K562 (cell line): ENCODE measurements around the gene NRM. TPM values are rescaled to one million over a fixed set of nuclear protein-coding genes. Genes with fewer than 3 reads are reported as not detected.

ENCODE experiments used
- ATF3 ChIP-seq, 2 experiments: fragments of 450-650 bp in 1 of 2; sonication (generic) in 1 of 2; formaldehyde crosslinking in 1 of 2; IDR thresholded peaks in 1 of 2; conservative IDR thresholded peaks in 1 of 2; 2 replicates each; pipeline versions ENCODE4 v1.6.1 to v1.8.1; 2016 to 2023; ENCODE audit warnings: mild to moderate bottlenecking in 2 of 2, moderate library complexity in 2 of 2, inconsistent platforms in 1 of 2, missing genetic modification reagents in 1 of 2
- CHD2 ChIP-seq: IDR thresholded peaks from 2 replicates; pipeline ENCODE4 v1.6.1; 2011; ENCODE audit warnings: low read depth, low read length
- ELF2 ChIP-seq: fragments of 250-450 bp; sonication (Bioruptor Pico); IDR thresholded peaks from 2 replicates; pipeline ENCODE4 v1.5.0; 2021; ENCODE audit warnings: mild to moderate bottlenecking
- FOXA1 ChIP-seq: fragments of 450-650 bp; IDR thresholded peaks from 2 replicates; pipeline ENCODE4 v1.6.1; 2016; ENCODE audit warnings: mild to moderate bottlenecking, borderline replicate concordance
- PHF8 ChIP-seq: fragments of 200-600 bp; sonication (generic); IDR thresholded peaks from 2 replicates; pipeline ENCODE4 v1.6.1; 2012; ENCODE audit warnings: mixed run types, mild to moderate bottlenecking, inconsistent platforms, low read length, moderate library complexity, borderline replicate concordance
- RB1 ChIP-seq: fragments of 450-650 bp; IDR thresholded peaks from 2 replicates; pipeline ENCODE4 v1.6.1; 2017; ENCODE audit warnings: low read depth, mild to moderate bottlenecking
- SLC30A9 ChIP-seq: fragments of 250-450 bp; sonication (Bioruptor Pico); IDR thresholded peaks from 2 replicates; pipeline ENCODE4 v1.8.0; 2022; ENCODE audit warnings: mild to moderate bottlenecking, moderate library complexity
- SP1 ChIP-seq: sonication (generic); formaldehyde crosslinking; IDR thresholded peaks from 2 replicates; pipeline ENCODE4 v1.8.1; 2022; ENCODE audit warnings: mild to moderate bottlenecking, missing genetic modification reagents
- STAT5A ChIP-seq: IDR thresholded peaks from 2 replicates; pipeline ENCODE4 v1.6.1; 2012; ENCODE audit warnings: low read length, inconsistent platforms, borderline replicate concordance
- YY1 ChIP-seq, 3 experiments: IDR thresholded peaks; 2 replicates each; pipeline ENCODE4 v1.6.1; 2011; ENCODE audit warnings: low read length in 2 of 3, mild to moderate bottlenecking in 2 of 3, moderate library complexity in 2 of 3, borderline replicate concordance in 1 of 3, control low read depth in 1 of 3, low read depth in 1 of 3; ENCODE audit not compliant: insufficient read depth in 3 of 3, insufficient replicate concordance in 2 of 3, control insufficient read depth in 1 of 3, insufficient read length in 1 of 3; ENCODE audit errors: extremely low read depth in 1 of 3
- ZC3H11A ChIP-seq: IDR thresholded peaks from 2 replicates; pipeline ENCODE4 v1.6.1; 2012; ENCODE audit warnings: low read depth, low read length, improper control_type of control experiment
- ZFP30 ChIP-seq: fragments of 250-450 bp; sonication (Bioruptor Pico); IDR thresholded peaks from 2 replicates; pipeline ENCODE4 v1.8.0; 2022; ENCODE audit warnings: moderate library complexity, mild to moderate bottlenecking, inconsistent platforms, borderline replicate concordance
- ZNF165 ChIP-seq: fragments of 250-450 bp; sonication (Bioruptor Pico); IDR thresholded peaks from 2 replicates; pipeline ENCODE4 v1.4.0; 2020; ENCODE audit warnings: borderline replicate concordance
- ZNF395 ChIP-seq: fragments of 200-800 bp; sonication (Bioruptor generic); IDR thresholded peaks from 2 replicates; pipeline ENCODE4 v1.6.1; 2017; ENCODE audit warnings: missing genetic modification characterization, missing compliant biosample characterization
- ZNF644 ChIP-seq: fragments of 200-800 bp; sonication (Bioruptor generic); IDR thresholded peaks from 2 replicates; pipeline ENCODE4 v1.6.1; 2016; ENCODE audit warnings: low read depth, missing genetic modification characterization, missing compliant biosample characterization
- ZNF699 ChIP-seq: fragments of 250-450 bp; sonication (Bioruptor Pico); IDR thresholded peaks from 2 replicates; pipeline ENCODE4 v1.8.0; 2021; ENCODE audit warnings: mild to moderate bottlenecking, moderate library complexity; ENCODE audit not compliant: insufficient replicate concordance
- polyA plus RNA-seq, 8 experiments: library from polyadenylated mRNA; depleted of rRNA in 4 of 8; stranded (reverse) in 5 of 8; unstranded in 3 of 8; fragments of >200 nt; fragmentation: Nextera tagmentation in 2 of 8; fragmentation: Illumina TruSeq in 1 of 8; extraction: Ambion mirVana in 2 of 8; extraction: Trizol in 1 of 8; gene quantifications; 2 replicates each; pipeline versions ENCODE4 v1.2.1 to v1.2.3, GENCODE V29; 2011 to 2014; ENCODE audit warnings: inconsistent platforms in 1 of 8, missing spikeins in 1 of 8
- total RNA-seq, 7 experiments: library from RNA; depleted of rRNA in 6 of 7; stranded (reverse); fragments of >200 nt in 6 of 7; fragmentation: Illumina TruSeq in 2 of 7; extraction: Trizol in 2 of 7; gene quantifications; 2 replicates each; pipeline versions ENCODE4 v1.2.1 to v1.2.3, GENCODE V29; 2011 to 2021; ENCODE audit warnings: low replicate concordance in 1 of 7
- TF ChIP-seq, protein P1 (sequence below): fragments of 250-450 bp; sonication (Bioruptor Pico); IDR thresholded peaks from 2 replicates; pipeline ENCODE4 v1.4.0; 2020; ENCODE audit warnings: mild to moderate bottlenecking, moderate library complexity, borderline replicate concordance
- TF ChIP-seq, protein P2 (sequence below): fragments of 450-650 bp; IDR thresholded peaks from 2 replicates; pipeline ENCODE4 v1.7.1; 2018; ENCODE audit warnings: mild to moderate bottlenecking, low read depth; ENCODE audit not compliant: partially characterized antibody

NRM gene
- total and polyA plus RNA-seq, 9 of the 15 experiments (the other 6 are each of a cell fraction or from before 2014, with no cell fraction given), result 9.7 to 58.2 (median 18.1) TPM

GRCh38 chr6:30672445-30673253 is 18.1 kb downstream of the NRM start, which contains the start of gene DHX16 (continued):
- TF ChIP-seq CHD2, result peak; percentile 91
- peak; percentile 90 for TF ChIP-seq SP1 (CRISPR knock-in tag)
- no peak for TF ChIP-seq ZNF699 (CRISPR knock-in tag)
- TF ChIP-seq YY1 (IDR thresholded peaks at IDR 0.05; ENCODE audit: borderline replicate concordance in 1 of 3, control insufficient read depth in 1 of 3, extremely low read depth in 1 of 3, insufficient read depth in 3 of 3, insufficient read length in 1 of 3, insufficient replicate concordance in 2 of 3, low read depth in 1 of 3, low read length in 2 of 3), result peak in 1 of 3 experiments; percentile 44
- TF ChIP-seq SLC30A9 (CRISPR knock-in tag), result no peak
- TF ChIP-seq FOXA1, result no peak
- no peak for TF ChIP-seq ZNF165 (CRISPR knock-in tag)
- TF ChIP-seq ZFP30 (CRISPR knock-in tag), result no peak
- peak; percentile 96; the same call in 1 of the 2 replicates for TF ChIP-seq PHF8
- 0 out of 2 replicates have a peak, but pooled peaks have one; percentile 59 for TF ChIP-seq ZNF644 (tag)
- no peak for TF ChIP-seq ATF3 (IDR thresholded peaks at IDR 0.05)
- peak; percentile 70; the same call in 1 of the 2 replicates for TF ChIP-seq ATF3 (CRISPR knock-in tag; conservative IDR thresholded peaks at IDR 0.05)
- TF ChIP-seq RB1, result peak; percentile 62
- TF ChIP-seq ZNF395 (CRISPR knock-in tag), result no peak
- 0 out of 2 replicates have a peak, but pooled peaks have one; percentile 36 for TF ChIP-seq STAT5A
- no peak for TF ChIP-seq ZC3H11A
- peak; percentile 85 for TF ChIP-seq ELF2
- TF ChIP-seq, protein P1, sequence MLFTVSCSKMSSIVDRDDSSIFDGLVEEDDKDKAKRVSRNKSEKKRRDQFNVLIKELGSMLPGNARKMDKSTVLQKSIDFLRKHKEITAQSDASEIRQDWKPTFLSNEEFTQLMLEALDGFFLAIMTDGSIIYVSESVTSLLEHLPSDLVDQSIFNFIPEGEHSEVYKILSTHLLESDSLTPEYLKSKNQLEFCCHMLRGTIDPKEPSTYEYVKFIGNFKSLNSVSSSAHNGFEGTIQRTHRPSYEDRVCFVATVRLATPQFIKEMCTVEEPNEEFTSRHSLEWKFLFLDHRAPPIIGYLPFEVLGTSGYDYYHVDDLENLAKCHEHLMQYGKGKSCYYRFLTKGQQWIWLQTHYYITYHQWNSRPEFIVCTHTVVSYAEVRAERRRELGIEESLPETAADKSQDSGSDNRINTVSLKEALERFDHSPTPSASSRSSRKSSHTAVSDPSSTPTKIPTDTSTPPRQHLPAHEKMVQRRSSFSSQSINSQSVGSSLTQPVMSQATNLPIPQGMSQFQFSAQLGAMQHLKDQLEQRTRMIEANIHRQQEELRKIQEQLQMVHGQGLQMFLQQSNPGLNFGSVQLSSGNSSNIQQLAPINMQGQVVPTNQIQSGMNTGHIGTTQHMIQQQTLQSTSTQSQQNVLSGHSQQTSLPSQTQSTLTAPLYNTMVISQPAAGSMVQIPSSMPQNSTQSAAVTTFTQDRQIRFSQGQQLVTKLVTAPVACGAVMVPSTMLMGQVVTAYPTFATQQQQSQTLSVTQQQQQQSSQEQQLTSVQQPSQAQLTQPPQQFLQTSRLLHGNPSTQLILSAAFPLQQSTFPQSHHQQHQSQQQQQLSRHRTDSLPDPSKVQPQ, result no peak
- TF ChIP-seq, protein P2, sequence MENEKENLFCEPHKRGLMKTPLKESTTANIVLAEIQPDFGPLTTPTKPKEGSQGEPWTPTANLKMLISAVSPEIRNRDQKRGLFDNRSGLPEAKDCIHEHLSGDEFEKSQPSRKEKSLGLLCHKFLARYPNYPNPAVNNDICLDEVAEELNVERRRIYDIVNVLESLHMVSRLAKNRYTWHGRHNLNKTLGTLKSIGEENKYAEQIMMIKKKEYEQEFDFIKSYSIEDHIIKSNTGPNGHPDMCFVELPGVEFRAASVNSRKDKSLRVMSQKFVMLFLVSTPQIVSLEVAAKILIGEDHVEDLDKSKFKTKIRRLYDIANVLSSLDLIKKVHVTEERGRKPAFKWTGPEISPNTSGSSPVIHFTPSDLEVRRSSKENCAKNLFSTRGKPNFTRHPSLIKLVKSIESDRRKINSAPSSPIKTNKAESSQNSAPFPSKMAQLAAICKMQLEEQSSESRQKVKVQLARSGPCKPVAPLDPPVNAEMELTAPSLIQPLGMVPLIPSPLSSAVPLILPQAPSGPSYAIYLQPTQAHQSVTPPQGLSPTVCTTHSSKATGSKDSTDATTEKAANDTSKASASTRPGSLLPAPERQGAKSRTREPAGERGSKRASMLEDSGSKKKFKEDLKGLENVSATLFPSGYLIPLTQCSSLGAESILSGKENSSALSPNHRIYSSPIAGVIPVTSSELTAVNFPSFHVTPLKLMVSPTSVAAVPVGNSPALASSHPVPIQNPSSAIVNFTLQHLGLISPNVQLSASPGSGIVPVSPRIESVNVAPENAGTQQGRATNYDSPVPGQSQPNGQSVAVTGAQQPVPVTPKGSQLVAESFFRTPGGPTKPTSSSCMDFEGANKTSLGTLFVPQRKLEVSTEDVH, result peak; percentile 80
